HL-60 (cell line): ENCODE data around the gene BABAM2.

Experiments used
- CTCF ChIP-seq: IDR thresholded peaks from one replicate; pipeline ENCODE4 v1.5.1; 2011; ENCODE audit warnings: low read length, control low read depth, inconsistent platforms; ENCODE audit not compliant: insufficient read depth
- GABPA ChIP-seq: IDR thresholded peaks from 2 replicates; pipeline ENCODE4 v1.6.1; 2012; ENCODE audit warnings: low read depth
- POLR2AphosphoS5 ChIP-seq: IDR thresholded peaks from 2 replicates; pipeline ENCODE4 v1.6.1; 2012; ENCODE audit warnings: low read depth
- REST ChIP-seq: IDR thresholded peaks from 2 replicates; pipeline ENCODE4 v1.6.1; 2012; ENCODE audit warnings: low read depth; ENCODE audit not compliant: insufficient replicate concordance
- SPI1 ChIP-seq: IDR thresholded peaks from 2 replicates; pipeline ENCODE4 v1.6.1; 2012; ENCODE audit warnings: low read depth, mild to moderate bottlenecking, borderline replicate concordance

GRCh38 chr2:28234807-28235206 is 344.3 kb downstream of the BABAM2 start:
- TF ChIP-seq CTCF (no peak), REST (no peak), POLR2AphosphoS5 (no peak), GABPA (no peak), SPI1 (no peak)
